Prostate gland (tissue), 2 donors: ENCODE results near the gene TGFBR3.

Experiments
- POLR2AphosphoS5 ChIP-seq: sonication (generic); formaldehyde crosslinking; IDR thresholded peaks from one replicate; pipeline ENCODE4 v1.6.1; 2017; ENCODE audit warnings: antibody characterized with exemption
- TF ChIP-seq, protein P1 (sequence below), 4 experiments: fragments of 200-600 bp in 2 of 4; fragments of 450-650 bp in 2 of 4; sonication (generic) in 2 of 4; IDR thresholded peaks; 1 replicate in 3 of 4; 2 replicates in 1 of 4; pipeline ENCODE4 v1.5.1; 2016 to 2019; ENCODE audit warnings: antibody characterized with exemption in 4 of 4, mild to moderate bottlenecking in 2 of 4, moderate library complexity in 2 of 4

DNA sequence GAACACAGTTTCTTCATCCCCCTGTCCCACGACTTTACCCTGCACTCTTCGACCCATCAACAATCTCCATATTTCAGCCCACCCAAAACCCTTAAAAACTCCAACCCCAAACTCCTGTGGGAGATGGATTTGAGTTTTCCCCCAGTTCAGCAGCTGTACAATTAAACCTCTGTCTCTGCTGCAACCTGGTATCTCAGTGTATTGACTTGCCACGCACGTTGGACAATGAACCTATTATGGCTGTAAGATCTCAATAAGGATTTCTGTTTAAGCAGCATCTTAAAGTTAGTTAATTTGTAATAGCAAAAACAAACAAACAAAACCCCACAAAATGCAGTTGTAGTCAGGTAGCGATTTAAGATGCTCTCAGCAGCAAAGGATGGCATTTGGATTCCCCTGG lies 119.1 kb downstream of the TGFBR3 start:
- TF ChIP-seq, protein P1, sequence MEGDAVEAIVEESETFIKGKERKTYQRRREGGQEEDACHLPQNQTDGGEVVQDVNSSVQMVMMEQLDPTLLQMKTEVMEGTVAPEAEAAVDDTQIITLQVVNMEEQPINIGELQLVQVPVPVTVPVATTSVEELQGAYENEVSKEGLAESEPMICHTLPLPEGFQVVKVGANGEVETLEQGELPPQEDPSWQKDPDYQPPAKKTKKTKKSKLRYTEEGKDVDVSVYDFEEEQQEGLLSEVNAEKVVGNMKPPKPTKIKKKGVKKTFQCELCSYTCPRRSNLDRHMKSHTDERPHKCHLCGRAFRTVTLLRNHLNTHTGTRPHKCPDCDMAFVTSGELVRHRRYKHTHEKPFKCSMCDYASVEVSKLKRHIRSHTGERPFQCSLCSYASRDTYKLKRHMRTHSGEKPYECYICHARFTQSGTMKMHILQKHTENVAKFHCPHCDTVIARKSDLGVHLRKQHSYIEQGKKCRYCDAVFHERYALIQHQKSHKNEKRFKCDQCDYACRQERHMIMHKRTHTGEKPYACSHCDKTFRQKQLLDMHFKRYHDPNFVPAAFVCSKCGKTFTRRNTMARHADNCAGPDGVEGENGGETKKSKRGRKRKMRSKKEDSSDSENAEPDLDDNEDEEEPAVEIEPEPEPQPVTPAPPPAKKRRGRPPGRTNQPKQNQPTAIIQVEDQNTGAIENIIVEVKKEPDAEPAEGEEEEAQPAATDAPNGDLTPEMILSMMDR (IDR thresholded peaks at IDR 0.05): no peak
- no peak for TF ChIP-seq POLR2AphosphoS5
